ENCODE results near the gene SPAG16.

Gene SPAG16

DNA sequence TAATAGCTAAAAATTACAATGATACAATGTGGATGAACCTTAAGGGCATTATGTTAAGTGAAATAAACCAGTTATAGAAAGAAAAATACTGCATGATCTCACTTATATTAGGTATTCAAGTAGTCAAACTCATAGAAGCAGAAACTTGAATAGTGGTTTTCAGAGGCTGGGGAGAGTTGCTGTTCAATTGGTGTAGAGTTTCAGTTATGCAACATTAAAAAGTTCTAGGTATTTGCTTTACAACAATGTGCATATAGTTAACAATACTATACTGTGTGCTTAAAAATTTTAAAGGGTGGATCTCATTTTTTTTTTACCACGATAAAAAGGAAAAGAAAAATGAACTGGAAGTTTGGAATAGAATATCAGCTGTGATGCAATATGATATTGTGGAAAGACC lies 479.1 kb downstream of the SPAG16 start:
- DNase-seq (ENCODE audit: low read depth): no peak
- TF ChIP-seq, protein P1, sequence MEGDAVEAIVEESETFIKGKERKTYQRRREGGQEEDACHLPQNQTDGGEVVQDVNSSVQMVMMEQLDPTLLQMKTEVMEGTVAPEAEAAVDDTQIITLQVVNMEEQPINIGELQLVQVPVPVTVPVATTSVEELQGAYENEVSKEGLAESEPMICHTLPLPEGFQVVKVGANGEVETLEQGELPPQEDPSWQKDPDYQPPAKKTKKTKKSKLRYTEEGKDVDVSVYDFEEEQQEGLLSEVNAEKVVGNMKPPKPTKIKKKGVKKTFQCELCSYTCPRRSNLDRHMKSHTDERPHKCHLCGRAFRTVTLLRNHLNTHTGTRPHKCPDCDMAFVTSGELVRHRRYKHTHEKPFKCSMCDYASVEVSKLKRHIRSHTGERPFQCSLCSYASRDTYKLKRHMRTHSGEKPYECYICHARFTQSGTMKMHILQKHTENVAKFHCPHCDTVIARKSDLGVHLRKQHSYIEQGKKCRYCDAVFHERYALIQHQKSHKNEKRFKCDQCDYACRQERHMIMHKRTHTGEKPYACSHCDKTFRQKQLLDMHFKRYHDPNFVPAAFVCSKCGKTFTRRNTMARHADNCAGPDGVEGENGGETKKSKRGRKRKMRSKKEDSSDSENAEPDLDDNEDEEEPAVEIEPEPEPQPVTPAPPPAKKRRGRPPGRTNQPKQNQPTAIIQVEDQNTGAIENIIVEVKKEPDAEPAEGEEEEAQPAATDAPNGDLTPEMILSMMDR (conservative IDR thresholded peaks at IDR 0.05; ENCODE audit: control insufficient read depth, insufficient read depth, low read depth, low read length): no peak
- no peak overlapping the region for H3K4me3 ChIP-seq (ENCODE audit: control insufficient read depth, low read depth, low read length)

DNA sequence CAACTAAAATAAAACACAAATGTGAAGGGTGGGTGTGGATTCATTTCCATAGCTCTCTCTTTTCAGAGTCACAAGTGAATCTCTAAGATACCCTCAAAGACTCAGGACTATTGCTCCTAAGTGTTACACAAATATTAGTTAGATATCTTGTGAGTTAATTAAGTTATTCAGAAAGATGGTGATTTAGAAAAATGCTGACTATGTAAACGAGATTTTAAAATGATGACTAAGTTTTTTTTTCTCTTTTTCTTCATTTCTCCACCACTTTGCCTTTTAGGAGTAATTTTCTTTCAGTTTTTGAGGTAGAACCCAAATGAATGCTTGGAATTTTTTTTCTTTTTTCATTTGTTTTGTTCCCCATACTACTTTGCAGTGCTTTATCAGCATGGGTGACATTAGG lies 479.7 kb downstream of the SPAG16 start:
- no peak overlapping the region for H3K4me3 ChIP-seq (ENCODE audit: control insufficient read depth, low read depth, low read length)
- TF ChIP-seq, protein P1 (conservative IDR thresholded peaks at IDR 0.05; ENCODE audit: control insufficient read depth, insufficient read depth, low read depth, low read length): no peak
- no peak for DNase-seq (ENCODE audit: low read depth)

DNA sequence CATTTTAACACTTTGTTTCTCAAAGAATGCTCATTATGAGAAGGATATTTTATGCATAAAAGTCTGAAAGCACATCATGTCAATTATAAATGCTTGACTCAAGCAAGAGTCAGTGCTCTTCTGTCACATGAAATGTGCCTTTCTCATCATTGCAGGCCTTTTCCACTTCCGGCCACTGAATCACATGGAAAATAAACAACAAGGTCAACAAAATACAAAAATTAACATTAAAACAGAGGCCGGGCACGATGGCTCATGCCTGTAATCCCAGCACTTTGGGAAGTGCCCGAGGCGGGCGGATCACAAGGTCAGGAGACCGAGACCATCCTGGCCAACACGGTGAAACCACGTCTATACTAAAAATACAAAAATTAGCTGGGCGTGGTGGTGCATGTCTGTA lies 480.6 kb downstream of the SPAG16 start:
- H3K4me3 ChIP-seq (ENCODE audit: control insufficient read depth, low read depth, low read length): no peak overlapping the region
- TF ChIP-seq, protein P1 (conservative IDR thresholded peaks at IDR 0.05; ENCODE audit: control insufficient read depth, insufficient read depth, low read depth, low read length): no peak
- no peak for DNase-seq (ENCODE audit: low read depth)

DNA sequence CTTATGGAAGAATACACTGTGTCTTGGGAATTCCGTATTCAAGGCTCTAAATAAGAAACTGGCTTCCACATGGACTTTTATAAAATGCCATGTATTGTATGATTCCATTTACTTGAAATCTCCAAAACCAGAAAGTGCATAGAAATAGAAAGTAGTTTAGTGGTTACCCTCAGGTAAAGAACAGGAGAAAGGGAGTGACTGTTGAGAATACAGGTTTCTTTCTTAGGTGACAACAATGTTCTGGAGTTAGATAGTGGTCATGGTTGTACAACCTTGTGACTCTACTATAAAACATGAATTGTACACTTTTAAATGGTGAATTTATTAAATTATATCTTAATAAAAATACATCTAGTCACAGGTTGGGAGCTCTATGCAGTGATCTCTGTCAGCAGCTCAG lies 481.8 kb downstream of the SPAG16 start:
- TF ChIP-seq, protein P1 (conservative IDR thresholded peaks at IDR 0.05; ENCODE audit: control insufficient read depth, insufficient read depth, low read depth, low read length): no peak
- H3K4me3 ChIP-seq (ENCODE audit: control insufficient read depth, low read depth, low read length): no peak overlapping the region
- DNase-seq (ENCODE audit: low read depth): no peak

GRCh38 chr2:213766465-213766901 lies 482.2 kb downstream of the SPAG16 start:
- TF ChIP-seq, protein P1 (conservative IDR thresholded peaks at IDR 0.05; ENCODE audit: control insufficient read depth, insufficient read depth, low read depth, low read length): no peak
- no peak overlapping the region for H3K4me3 ChIP-seq (ENCODE audit: control insufficient read depth, low read depth, low read length)
- DNase-seq (ENCODE audit: low read depth): no peak

DNA sequence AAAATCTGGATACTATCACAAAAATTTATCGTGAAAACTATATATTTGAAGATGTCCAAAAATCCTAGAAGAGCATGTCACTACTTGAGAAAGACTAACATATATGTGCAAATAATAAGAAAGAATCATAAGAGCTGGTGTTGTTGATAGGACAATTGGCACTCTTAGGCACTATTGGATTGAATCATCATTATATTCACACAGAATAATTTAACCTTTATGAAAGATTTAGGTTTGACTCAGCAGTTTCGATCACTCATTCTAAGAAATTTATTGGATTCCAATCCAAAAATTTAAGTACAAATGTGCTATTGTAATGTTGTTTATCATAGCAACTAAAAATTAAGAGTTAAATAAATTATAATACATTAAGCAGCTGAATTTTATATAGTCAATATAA lies 503.6 kb downstream of the SPAG16 start:
- H3K4me3 ChIP-seq (ENCODE audit: control insufficient read depth, low read depth, low read length): no peak overlapping the region
- no peak for DNase-seq (ENCODE audit: low read depth)
- TF ChIP-seq, protein P1 (conservative IDR thresholded peaks at IDR 0.05; ENCODE audit: control insufficient read depth, insufficient read depth, low read depth, low read length): no peak

- H3K4me3 ChIP-seq (ENCODE audit: control insufficient read depth, low read depth, low read length): no peak overlapping the region
- no peak for DNase-seq (ENCODE audit: low read depth)
- TF ChIP-seq, protein P1 (conservative IDR thresholded peaks at IDR 0.05; ENCODE audit: control insufficient read depth, insufficient read depth, low read depth, low read length): no peak
Measured at GRCh38 chr2:213789940-213790339, 505.7 kb downstream of the SPAG16 start.
